ENCODE results near the gene ADGRF5.

Gene ADGRF5

GRCh38 chr6:46927066-46927465 is 5.3 kb upstream of the ADGRF5 start:
- no peak for DNase-seq

GRCh38 chr6:46926481-46926880 is 4.7 kb upstream of the ADGRF5 start:
- DNase-seq: no peak

GRCh38 chr6:46925563-46926253 is 4.0 kb upstream of the ADGRF5 start:
- no peak for DNase-seq

- no peak for DNase-seq
Measured at GRCh38 chr6:46923476-46923875, 1.7 kb upstream of the ADGRF5 start.

- no peak for DNase-seq
Measured at GRCh38 chr6:46921059-46921458, 679 bp downstream of the ADGRF5 start.

- no peak for DNase-seq
Measured at GRCh38 chr6:46918806-46919205, 2.9 kb downstream of the ADGRF5 start.

GRCh38 chr6:46917002-46917545 is 4.7 kb downstream of the ADGRF5 start:
- no peak for DNase-seq

- DNase-seq: no peak
Measured at GRCh38 chr6:46915866-46916265, 5.9 kb downstream of the ADGRF5 start.

GRCh38 chr6:46915380-46915779 is 6.4 kb downstream of the ADGRF5 start:
- DNase-seq: no peak

- no peak for DNase-seq
Measured at GRCh38 chr6:46914279-46914810, 7.4 kb downstream of the ADGRF5 start.

- DNase-seq: no peak
Measured at GRCh38 chr6:46909371-46909770, 12.4 kb downstream of the ADGRF5 start.

- DNase-seq: no peak
Measured at GRCh38 chr6:46906776-46907175, 15.0 kb downstream of the ADGRF5 start.

- no peak for DNase-seq
Measured at GRCh38 chr6:46904117-46904516, 17.6 kb downstream of the ADGRF5 start.

- DNase-seq: no peak
Measured at GRCh38 chr6:46903175-46903574, 18.6 kb downstream of the ADGRF5 start.

- no peak for DNase-seq
Measured at GRCh38 chr6:46901882-46902314, 19.8 kb downstream of the ADGRF5 start.

- no peak for DNase-seq
Measured at GRCh38 chr6:46900266-46900665, 21.5 kb downstream of the ADGRF5 start.

GRCh38 chr6:46899659-46900058 is 22.1 kb downstream of the ADGRF5 start:
- no peak for DNase-seq

GRCh38 chr6:46898006-46898405 is 23.7 kb downstream of the ADGRF5 start:
- DNase-seq: no peak

- DNase-seq: no peak
Measured at GRCh38 chr6:46896871-46897270, 24.9 kb downstream of the ADGRF5 start.

- DNase-seq: no peak
Measured at GRCh38 chr6:46895930-46896329, 25.8 kb downstream of the ADGRF5 start.

- no peak for DNase-seq
Measured at GRCh38 chr6:46894433-46894832, 27.3 kb downstream of the ADGRF5 start.

- DNase-seq: no peak
Measured at GRCh38 chr6:46893648-46894047, 28.1 kb downstream of the ADGRF5 start.

- no peak for DNase-seq
Measured at GRCh38 chr6:46891252-46891795, 30.4 kb downstream of the ADGRF5 start.

- no peak for DNase-seq
Measured at GRCh38 chr6:46888578-46888977, 33.2 kb downstream of the ADGRF5 start.
